DND-41 (cell line): Measurements from ENCODE around the gene SYT6.

ENCODE experiments used
- ATAC-seq: fragments of 200-7000 bp; cut with Tn5 transposase; 3 replicates; pipeline ENCODE4 v1.9.1; 2021; ENCODE audit warnings: low read depth; ENCODE audit not compliant: insufficient read depth
- DNase-seq: peaks from one replicate; pipeline ENCODE4 v3.0.0-alpha.2; 2020
- H2AFZ ChIP-seq: 2 replicates; pipeline ENCODE4 v1.6.0; 2012; ENCODE audit warnings: low read depth, low read length
- H3K27ac ChIP-seq: 2 replicates; pipeline ENCODE4 v1.5.1; 2012; ENCODE audit warnings: low read length, inconsistent platforms
- H3K27me3 ChIP-seq: fragments of 200-600 bp; sonication (generic); 2 replicates; pipeline ENCODE4 v1.6.0; 2012; ENCODE audit warnings: low read length, mild to moderate bottlenecking, inconsistent platforms; ENCODE audit not compliant: insufficient read depth, poor library complexity
- H3K36me3 ChIP-seq: 2 replicates; pipeline ENCODE4 v1.5.1; 2012; ENCODE audit warnings: low read length, inconsistent platforms; ENCODE audit not compliant: insufficient read depth
- H3K4me1 ChIP-seq: 2 replicates; pipeline ENCODE4 v1.5.1; 2012; ENCODE audit warnings: mild to moderate bottlenecking, low read length; ENCODE audit not compliant: insufficient read depth
- H3K4me2 ChIP-seq: 2 replicates; pipeline ENCODE4 v1.6.0; 2012; ENCODE audit warnings: mild to moderate bottlenecking, moderate library complexity, low read length, inconsistent platforms; ENCODE audit not compliant: insufficient read depth
- H3K4me3 ChIP-seq, 2 experiments: fragments of 200-600 bp in 1 of 2; shearing (Covaris generic) in 1 of 2; 2 replicates each; pipeline ENCODE4 v1.5.1; 2012 to 2016; ENCODE audit warnings: inconsistent platforms in 2 of 2, low read length in 2 of 2, mild to moderate bottlenecking in 2 of 2, low read depth in 1 of 2, moderate library complexity in 1 of 2
- H3K79me2 ChIP-seq: 2 replicates; pipeline ENCODE4 v1.6.0; 2012; ENCODE audit warnings: low read length, inconsistent platforms; ENCODE audit not compliant: insufficient read depth
- H3K9ac ChIP-seq: 2 replicates; pipeline ENCODE4 v1.6.0; 2012; ENCODE audit warnings: low read depth, mild to moderate bottlenecking, inconsistent platforms, low read length, moderate library complexity
- H3K9me3 ChIP-seq: 2 replicates; pipeline ENCODE4 v1.5.1; 2012; ENCODE audit warnings: low read length, moderate library complexity, mild to moderate bottlenecking, inconsistent platforms; ENCODE audit not compliant: insufficient read depth, severe bottlenecking
- H4K20me1 ChIP-seq: 2 replicates; pipeline ENCODE4 v1.6.0; 2012; ENCODE audit warnings: low read length; ENCODE audit not compliant: insufficient read depth
- EZH2 ChIP-seq: IDR thresholded peaks from 3 replicates; pipeline ENCODE4 v1.6.1; 2012; ENCODE audit warnings: borderline replicate concordance, low read depth, mild to moderate bottlenecking, moderate library complexity, low read length, inconsistent platforms; ENCODE audit not compliant: severe bottlenecking
- TF ChIP-seq, protein P1 (sequence below): IDR thresholded peaks from 2 replicates; pipeline ENCODE4 v1.5.1; 2012; ENCODE audit warnings: borderline replicate concordance, low read length, moderate library complexity, mild to moderate bottlenecking; ENCODE audit not compliant: poor library complexity, severe bottlenecking; ENCODE audit errors: extremely low read depth

Gene SYT6

DNA sequence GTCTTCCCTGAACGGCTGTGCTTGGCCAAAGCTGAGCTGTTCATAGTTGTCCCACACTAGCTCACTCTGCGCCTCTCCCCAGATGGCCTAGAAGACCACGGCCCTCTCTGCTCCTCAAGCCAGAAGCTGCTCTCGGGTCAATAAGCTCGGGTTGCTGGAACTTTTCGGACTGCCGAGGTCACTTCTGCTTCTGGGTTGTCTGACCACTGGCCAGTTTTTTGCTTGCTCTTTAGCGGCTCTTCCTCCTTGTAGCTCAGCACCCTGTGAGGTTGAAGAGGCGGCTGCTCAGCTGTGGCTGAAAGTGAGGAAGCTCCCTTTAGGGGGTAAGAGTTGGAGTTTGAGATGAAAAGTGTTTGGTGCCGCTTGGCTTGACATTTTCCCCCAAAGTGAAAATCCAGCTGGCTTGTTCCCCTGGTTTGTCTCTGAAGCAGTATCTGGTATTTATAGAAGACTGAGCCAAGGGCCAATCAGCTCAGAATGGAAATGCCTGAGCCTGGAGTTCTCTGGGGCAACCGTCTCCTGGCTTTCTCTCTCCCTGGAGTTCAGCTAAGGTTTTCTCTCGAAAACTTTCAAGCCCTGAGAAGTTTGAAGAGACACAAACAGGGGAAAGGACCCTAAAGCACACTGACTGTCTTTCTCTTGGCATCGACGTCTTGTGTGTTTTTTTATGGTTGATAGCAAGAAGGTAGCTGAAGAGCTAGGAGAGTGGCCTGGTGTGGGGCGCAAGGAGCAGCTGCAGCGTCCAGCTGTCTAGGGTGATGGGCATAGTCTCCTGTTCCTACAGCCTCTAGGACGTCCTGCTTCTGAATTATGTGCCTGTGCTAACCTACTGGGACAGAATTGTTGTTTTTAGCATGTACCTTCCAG, 72.0 kb downstream of the SYT6 start:
- no peaks in the 10 kb centered on the region for H3K27me3 ChIP-seq
- TF ChIP-seq, protein P1, sequence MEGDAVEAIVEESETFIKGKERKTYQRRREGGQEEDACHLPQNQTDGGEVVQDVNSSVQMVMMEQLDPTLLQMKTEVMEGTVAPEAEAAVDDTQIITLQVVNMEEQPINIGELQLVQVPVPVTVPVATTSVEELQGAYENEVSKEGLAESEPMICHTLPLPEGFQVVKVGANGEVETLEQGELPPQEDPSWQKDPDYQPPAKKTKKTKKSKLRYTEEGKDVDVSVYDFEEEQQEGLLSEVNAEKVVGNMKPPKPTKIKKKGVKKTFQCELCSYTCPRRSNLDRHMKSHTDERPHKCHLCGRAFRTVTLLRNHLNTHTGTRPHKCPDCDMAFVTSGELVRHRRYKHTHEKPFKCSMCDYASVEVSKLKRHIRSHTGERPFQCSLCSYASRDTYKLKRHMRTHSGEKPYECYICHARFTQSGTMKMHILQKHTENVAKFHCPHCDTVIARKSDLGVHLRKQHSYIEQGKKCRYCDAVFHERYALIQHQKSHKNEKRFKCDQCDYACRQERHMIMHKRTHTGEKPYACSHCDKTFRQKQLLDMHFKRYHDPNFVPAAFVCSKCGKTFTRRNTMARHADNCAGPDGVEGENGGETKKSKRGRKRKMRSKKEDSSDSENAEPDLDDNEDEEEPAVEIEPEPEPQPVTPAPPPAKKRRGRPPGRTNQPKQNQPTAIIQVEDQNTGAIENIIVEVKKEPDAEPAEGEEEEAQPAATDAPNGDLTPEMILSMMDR: no peak
- no peak for TF ChIP-seq EZH2
- H3K9me3 ChIP-seq: no peaks in the 10 kb centered on the region
- H3K79me2 ChIP-seq: no peaks in the 10 kb centered on the region
- no peak for DNase-seq
- no peak overlapping the region for H2AFZ ChIP-seq
- ATAC-seq: no peak
- no peak overlapping the region for H3K4me2 ChIP-seq
- no peaks in the 10 kb centered on the region for H4K20me1 ChIP-seq
- H3K36me3 ChIP-seq: no peaks in the 10 kb centered on the region
- no peak overlapping the region for H3K4me3 ChIP-seq
- H3K9ac ChIP-seq: no peak overlapping the region
- no peak overlapping the region for H3K27ac ChIP-seq
- no peaks in the 10 kb centered on the region for H3K4me1 ChIP-seq

DNA sequence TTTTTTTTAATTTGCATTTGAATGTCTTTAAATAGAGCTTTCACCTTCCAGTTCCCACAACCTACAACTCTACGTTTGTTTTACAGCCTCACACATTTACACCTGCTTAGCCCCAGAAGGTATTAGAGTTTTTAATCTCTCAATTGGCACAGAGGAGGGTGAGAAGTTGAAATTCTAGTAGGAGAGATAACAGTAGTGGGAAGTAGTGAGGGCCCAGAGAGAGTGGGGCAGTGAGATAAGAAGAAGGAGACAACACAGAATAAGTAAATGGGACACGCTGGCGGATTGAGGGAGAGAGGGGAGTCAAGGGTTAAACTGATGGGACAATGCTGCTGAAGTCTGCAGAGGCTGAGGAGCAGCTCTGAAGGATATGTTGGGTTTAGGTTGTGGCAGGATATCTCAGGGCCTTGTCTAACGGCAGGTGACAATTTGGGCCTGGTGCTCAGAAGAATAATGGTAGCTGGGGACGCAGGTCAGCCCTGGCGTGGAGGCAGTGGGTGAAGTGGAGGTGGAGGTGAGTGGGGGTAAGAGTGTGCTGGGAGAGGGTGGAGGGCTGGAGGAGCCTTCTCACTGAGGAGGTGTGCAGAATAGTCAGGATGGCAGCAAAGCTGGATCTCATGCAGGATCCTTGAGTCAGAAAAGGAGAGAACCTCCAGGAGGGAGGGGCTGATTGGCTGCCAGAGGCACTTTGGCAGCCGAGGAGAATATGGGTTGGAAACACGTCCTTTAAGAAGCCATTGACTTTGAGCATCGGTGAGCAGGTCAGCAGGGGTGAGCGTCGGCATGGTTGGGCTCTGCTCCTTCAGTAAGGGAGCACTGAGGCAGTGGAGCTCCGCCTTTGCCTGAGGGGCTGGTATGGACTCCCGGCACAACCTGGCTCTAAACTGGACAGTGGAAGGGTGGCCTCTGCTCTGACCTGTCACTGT, 72.9 kb downstream of the SYT6 start:
- Histone ChIP-seq H3K27me3 (no peaks in the 10 kb centered on the region), H3K27ac (no peak overlapping the region), H3K9me3 (no peaks in the 10 kb centered on the region), H4K20me1 (no peaks in the 10 kb centered on the region), H3K4me2 (no peak overlapping the region), H3K36me3 (no peaks in the 10 kb centered on the region), H3K4me1 (no peaks in the 10 kb centered on the region), H3K79me2 (no peaks in the 10 kb centered on the region), H3K4me3 (no peak overlapping the region), H2AFZ (no peak overlapping the region), H3K9ac (no peak overlapping the region)
- TF ChIP-seq, protein P1: no peak
- DNase-seq: no peak
- no peak for ATAC-seq

DNA sequence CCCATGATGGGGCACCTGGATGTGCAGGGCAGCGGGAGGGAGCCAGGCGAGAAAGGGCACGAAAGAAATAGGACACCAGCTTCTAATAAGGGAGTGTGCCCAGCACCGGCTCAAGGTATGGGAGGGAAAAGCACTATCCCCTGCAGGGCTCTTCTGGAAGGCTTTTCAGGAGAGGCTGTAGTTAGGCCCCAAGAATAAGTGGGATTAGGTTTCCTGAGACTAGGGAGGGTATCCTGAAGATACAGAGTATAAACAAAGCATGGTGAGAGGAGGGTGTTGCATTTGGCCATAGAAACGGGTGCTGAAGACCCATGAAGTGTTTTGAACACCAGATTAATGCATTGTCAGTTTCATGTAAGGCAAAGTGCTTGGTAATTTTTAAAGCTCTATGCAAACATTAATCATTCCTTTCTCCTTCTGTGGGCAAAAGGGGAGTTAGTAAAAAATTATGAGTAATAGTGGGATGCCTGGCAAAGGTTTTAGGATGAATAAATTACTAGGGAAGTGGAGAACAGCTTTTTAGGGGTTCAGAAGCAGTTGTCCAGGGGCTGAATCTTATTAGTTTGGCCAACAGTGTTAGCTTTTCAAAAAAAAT, 74.0 kb downstream of the SYT6 start:
- H3K27ac ChIP-seq: no peak overlapping the region
- H3K4me3 ChIP-seq: no peak overlapping the region
- H3K36me3 ChIP-seq: no peaks in the 10 kb centered on the region
- no peaks in the 10 kb centered on the region for H3K27me3 ChIP-seq
- TF ChIP-seq, protein P1: no peak
- TF ChIP-seq EZH2: no peak
- ATAC-seq (no peak), DNase-seq (no peak)
- H3K79me2 ChIP-seq: no peaks in the 10 kb centered on the region
- H3K4me2 ChIP-seq: no peak overlapping the region
- H2AFZ ChIP-seq: no peak overlapping the region
- H3K9ac ChIP-seq: no peak overlapping the region
- no peaks in the 10 kb centered on the region for H3K9me3 ChIP-seq
- no peaks in the 10 kb centered on the region for H3K4me1 ChIP-seq
- H4K20me1 ChIP-seq: no peaks in the 10 kb centered on the region
